HG02571 (cell line): ENCODE results near the gene PSD2.

ENCODE experiments used
- ATAC-seq: cut with Tn5 transposase; IDR thresholded peaks from one replicate; pipeline ENCODE4 v1.9.1; 2021; ENCODE audit warnings: mild to moderate bottlenecking, moderate library complexity; ENCODE audit not compliant: unreplicated experiment

The PSD2 gene

DNA sequence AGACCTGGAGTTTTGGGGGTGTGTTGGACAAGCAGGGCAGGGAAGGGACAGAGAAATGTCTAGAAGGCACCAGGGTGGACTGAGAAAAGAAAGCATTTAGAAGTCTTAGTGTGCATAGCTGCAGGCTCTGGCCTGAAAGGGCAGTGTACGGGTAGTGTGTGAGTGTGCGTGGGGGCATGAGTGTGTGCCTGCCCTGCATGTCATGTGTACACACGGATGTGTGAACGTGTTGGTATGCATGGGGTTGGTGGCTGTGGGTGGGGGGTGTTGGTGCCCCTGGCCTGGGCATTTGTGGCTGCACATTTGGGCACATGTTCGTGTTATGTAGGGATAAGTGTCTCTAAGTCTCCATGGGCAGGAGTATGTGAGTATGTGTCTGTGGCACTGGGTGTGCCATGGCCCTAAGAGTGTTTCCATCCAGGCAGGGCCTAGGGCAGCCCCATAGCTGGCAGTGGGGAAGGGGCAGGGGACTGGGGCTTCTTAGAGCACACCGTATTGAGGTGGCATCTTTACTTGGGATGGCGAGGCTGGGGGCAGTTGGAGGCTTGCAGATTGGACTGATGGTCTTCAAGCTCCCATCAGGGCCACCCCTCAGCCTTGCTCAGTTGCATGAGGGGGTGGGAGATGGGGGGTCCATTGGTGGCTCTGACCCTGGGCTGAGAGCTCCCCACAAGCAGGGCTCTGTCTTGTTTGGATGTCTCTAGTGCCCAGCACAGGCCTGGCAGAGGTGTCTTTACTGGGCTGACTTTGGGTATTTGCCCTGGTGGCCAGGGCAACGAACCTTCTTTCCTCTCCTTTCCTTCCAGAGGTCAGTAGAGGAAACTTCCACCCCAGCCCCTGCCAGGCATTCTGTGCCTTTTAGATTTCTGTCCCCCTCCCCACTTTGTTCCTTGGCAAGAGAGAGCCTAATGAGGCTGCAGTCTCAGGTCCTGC, 15.0 kb downstream of the PSD2 start:
- no peak for ATAC-seq

DNA sequence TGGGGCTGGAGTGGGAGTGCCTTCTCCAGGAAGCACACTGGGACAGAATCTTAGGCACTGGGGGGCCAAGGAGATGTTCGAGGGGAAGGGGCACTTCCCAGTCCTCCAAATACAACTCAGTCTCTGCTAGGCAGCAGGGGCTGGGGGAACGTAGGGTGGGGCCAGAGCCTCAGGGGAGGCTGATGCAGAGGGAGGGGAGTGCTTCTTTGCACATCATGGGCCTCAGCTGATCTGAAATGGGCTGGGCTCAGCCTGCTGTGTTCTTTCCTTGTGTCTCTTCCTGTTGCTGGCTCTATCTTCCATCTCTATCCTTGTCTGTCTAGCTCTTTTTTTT, 15.6 kb downstream of the PSD2 start:
- no peak for ATAC-seq

DNA sequence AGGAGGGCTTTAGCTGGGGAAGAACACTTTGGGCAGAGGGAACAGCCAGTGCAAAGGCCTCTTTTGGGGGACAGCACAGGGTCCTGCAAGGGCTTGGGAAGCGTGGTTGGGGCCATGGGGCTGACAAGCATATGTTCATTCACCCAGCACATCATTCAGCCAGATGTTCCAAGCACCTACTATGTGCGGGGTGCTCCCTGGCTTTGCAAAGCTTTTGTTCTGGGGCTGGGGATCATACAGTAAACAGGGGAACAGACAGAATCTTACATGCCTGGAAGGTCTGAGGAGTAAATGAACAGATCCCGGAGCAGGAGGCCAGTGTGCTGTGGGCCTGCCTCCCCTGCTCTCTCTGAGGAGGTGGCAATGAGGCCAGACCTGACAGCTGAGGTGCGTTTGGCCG, 16.7 kb downstream of the PSD2 start:
- no peak for ATAC-seq

DNA sequence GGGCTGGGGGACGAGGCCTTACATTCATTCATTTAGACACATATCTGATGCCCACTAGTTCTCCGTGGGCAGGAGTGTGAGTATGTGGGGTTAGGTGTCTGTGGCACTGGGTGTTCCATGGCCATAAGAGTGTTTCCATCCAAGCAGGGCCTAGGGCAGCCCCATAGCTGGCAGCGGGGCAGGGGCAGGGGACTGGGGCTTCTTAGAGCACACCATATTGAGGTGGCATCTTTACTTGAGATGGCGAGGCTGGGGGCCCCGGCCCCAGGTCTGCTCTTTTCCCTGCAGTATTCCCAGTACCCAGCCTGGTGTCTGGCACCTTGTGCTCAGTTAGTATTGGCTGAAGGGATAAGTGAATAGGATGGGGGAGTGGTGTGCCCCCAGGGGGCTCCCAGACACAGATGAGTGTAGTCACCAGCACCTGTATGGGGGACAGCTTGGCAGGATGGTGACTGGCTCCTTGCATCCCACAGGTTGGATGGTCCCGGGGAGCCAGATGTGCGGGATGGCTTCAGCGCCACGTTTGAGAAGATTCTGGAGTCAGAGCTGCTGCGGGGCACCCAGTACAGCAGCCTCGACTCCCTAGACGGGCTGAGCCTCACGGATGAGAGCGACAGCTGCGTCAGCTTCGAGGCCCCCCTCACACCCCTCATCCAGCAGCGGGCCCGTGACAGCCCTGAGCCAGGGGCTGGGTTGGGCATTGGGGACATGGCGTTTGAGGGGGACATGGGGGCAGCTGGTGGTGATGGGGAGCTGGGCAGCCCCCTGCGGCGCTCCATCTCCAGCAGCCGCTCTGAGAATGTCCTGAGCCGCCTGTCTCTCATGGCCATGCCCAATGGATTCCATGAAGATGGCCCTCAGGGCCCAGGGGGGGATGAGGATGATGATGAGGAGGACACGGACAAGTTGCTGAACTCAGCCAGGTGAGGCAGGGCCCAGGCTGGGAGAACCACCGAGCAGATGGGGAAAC, 17.5 kb downstream of the PSD2 start:
- ATAC-seq: no peak

DNA sequence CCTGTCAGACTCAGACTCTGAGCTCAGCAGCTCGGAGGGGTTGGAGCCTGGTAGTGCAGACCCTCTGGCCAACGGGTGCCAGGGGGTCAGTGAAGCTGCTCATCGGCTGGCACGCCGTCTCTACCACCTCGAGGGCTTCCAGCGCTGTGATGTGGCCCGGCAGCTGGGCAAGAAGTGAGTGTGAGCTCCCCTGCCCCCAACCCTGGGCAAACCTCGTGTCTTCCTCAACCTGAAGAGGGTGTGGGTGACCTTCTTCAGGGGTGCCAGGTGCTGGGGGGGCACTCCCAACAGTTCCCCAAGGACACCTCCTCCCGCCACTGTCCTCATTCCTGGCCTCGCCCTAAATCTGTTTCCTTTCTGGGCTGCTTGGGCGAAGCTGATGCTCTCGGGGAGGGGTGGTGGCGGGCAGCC, 18.6 kb downstream of the PSD2 start:
- ATAC-seq: no peak

DNA sequence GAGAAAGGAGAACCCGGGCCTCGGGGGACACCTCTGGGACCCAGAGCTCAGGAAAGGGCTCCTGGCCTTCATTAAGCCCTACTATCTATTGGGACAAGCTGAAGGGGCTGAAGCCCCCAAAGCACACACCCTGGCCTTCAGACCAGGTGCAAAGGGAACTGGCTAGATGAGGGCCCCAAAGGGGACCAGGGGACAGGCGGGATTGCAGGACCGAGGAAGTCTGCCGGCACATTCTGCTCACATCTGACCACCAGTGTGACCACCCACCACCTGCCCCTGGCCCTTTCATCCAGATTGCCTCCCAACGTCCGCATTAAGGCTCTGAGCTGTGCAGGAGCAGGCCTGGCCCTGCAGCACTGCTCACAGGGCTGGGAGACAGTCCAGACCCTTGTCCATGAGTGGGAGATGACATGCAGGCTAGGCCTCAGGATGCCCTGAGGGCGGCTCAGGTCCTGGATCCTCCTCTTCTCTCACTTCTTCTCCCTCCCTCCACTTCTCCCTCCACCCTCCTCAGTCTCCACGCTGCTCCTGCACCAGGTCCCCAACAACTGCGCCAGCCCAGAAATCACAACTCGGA, 19.2 kb downstream of the PSD2 start:
- ATAC-seq: no peak

DNA sequence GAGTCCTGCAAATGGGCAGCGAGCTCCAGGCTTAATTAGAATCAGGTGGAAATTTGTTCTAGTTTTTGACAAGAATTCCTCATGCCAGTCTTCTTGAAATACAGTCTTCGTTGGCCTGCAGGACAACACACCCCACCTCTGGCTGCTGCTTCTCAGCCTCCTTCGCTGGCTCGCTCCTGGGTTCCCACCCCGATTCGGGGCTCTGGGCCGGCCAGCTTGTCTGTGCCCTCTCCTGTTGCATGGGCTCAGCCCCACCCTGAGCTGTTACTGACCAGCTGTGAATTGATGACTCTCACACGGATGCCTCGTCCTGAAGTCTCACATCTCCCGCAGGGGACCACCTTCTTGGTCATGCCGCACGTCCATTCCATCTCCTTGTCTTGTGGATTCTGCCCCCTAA, 21.0 kb downstream of the PSD2 start:
- ATAC-seq: no peak

DNA sequence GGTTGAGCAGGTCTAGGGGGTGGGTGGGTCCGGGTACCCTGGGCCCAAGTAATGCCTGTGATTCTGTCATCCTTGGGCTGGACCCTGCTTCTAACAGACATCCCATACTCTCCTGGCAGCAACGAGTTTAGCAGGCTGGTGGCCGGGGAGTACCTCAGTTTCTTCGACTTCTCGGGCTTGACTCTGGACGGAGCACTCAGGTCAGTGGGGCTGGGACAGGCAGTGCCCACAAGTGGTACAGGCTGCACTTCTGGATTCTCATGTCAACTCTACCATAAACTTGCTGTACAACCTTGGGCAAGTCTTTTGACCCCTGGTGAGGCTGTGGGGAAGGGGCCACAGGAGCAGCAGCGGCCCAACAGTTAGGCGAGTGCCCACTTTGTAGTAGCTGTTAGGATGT, 21.8 kb downstream of the PSD2 start:
- ATAC-seq: no peak

DNA sequence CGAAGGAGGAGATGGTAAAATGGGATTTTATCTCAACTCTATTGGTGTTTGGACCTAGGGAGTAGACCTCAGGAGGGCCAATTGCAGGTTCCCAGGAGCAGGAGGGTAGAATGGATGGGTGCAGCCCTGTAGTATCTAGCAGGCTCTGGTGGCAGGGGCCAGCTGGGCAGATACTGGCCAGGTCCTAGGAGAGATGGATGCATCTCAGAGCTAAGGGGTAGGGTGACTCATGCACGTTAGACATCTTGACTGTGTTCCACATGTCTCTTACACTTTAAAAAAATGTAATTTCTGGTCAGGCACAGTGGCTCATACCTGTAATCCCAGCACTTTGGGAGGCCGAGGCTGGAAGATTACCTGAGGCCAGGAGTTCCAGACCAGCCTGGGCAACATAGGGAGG, 22.4 kb downstream of the PSD2 start:
- no peak for ATAC-seq

DNA sequence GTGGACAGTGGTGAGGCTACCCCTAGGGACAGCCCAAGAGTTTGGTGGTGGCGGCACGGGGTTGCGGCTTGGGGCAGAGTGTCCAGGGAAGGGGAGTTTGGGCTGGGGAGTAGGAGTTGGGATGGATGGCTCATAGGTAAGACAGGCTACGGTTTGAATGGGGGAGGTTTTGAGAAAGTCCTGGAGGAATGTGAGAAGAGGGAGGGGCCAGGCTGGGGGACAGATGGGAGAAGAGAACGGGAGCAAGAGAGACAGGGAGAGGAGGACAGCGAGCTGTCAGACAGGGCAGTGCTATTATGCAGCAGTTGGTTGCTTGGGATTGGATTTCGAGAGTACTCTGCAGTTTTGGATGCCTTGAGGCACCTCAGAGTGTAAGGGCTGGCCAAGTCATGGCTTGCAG, 24.5 kb downstream of the PSD2 start:
- ATAC-seq: no peak

DNA sequence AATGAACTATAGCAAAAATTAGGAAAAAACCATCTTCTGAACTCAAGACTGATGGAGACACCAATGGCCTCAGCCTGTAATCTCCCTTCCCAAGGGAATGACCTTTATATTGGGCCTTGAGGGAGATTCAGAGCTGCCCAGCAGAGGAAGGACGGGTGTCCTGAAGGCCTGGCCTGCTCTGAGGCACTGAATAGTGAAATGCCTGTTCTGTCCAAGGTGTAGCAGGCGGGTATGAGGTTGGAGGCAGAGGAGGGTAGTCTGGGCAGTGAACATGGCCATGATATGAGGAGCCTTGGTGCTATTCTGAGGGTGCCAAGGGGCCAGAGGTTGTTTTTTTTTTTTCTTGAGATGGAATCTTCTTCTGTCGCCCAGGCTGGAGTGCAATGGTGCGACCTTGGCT, 25.0 kb downstream of the PSD2 start:
- ATAC-seq: no peak

DNA sequence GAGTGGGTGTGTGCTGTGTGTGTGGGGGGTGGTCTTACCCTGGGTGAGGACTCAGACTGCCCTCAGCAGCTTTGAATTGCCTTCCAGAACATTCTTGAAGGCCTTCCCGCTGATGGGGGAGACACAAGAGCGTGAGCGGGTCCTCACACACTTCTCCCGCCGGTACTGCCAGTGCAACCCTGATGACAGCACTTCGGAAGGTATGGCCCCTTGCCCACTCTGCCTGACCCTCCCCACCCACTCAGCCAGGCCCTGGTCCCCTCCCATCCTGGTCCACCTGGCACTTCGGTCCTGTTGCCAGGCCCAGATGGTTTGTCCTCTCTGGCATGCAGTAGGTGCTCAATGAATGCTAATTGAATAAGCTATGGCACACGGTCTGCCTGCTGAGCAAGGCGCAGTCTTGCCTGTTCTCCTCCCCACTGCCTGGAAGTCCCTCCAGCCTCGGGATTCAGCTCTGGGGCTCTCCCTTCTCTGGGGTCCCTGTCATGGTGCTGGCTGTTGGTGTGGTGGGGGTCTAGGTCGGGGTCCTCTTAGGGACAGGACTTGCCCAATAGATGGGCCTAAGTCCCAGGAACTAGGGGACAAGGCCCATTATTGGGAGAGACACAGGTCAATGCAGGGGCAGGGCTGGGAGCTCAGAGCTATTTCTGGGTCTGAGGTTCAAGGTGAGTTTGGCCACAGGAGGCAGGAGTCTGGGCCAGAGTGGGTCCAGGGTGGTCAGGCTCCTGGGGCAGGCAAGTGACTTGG, 26.4 kb downstream of the PSD2 start:
- no peak for ATAC-seq

DNA sequence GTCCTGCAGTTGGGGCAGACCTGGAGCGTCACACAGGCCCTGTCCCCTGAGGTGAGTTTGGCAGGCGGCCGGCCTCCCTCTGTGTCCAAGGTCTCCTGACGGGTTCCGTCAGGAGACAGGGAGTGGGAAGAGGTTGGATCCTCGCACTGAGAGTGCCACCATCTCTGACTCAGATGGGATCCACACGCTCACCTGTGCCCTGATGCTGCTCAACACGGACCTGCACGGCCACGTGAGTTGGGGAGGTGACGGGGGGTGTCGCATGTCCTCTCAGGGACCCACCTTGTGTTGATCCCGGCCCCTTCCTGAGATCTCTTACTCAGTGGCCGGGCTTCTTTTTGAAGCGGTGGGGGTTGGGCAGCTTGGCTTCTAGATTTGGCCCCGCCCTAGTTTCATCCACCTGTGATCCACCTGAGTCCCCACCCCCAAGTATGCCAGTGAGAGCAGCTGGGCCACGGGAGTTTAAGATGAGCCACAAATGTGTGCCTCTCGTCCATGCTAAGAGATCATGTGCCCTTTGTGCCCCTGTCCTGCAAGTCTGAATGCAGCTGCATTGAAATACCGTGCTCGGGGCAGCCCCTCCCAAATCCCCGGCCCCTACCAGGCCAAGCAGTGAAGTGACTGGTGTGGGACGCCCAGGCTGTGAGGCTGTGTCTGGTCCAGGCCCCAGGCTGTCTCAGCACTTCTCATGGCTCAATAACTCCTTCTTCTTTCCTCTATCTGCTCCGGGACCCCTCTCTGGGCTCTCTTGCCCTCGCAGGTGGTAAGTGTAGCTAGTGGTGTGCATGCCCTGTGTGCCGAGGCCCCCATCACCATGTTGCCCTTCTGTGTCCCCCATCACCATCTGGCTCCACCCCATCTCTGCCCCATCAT, 27.2 kb downstream of the PSD2 start:
- ATAC-seq: no peak

DNA sequence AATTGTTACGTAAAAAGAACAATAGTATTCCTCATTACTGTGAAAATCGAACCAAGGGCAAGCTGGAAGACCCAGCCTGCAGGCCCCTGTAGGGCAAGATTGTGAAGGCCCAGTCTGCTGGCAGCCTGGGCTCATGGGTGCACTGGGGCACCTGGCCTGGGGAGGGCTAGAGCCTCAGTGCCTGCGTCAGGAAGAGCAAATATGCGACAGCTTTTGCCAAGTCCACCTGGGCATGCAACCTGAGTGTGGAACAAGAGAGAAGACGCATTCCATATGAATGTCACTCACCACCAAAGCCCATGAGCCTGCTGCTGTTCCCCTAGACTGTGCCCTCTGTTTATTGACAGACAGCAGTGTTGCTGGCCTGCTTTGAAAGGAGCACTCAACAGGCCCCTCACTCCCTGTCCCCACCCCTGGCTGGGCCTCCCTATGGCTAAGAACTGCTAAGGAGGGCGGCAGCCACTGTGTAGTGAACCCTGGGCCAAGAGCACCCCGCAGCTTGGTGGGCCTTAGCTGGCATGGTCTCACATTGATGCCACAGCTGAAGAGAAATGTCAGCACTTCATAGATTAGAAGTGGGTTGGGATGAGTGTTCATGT, 28.2 kb downstream of the PSD2 start:
- no peak for ATAC-seq

DNA sequence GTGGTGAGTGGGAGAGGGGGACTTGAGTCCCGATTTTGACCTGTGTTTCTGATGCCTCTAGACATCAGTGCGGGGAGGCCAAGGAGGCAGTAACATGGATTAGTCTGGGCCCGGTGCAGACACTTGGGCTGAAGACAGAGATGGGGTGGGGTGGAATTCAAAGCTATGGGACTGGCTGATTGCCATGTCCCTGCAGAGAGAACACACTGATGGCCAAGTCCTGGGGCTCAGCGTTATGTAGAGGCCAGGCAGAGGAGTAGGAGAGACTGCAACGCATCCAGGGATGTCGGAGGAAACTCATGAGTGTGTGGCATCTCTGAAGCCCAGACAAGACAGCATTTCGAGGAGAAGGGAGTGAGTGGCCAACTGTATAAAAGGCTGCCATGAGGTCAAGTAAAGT, 30.1 kb downstream of the PSD2 start:
- no peak for ATAC-seq

DNA sequence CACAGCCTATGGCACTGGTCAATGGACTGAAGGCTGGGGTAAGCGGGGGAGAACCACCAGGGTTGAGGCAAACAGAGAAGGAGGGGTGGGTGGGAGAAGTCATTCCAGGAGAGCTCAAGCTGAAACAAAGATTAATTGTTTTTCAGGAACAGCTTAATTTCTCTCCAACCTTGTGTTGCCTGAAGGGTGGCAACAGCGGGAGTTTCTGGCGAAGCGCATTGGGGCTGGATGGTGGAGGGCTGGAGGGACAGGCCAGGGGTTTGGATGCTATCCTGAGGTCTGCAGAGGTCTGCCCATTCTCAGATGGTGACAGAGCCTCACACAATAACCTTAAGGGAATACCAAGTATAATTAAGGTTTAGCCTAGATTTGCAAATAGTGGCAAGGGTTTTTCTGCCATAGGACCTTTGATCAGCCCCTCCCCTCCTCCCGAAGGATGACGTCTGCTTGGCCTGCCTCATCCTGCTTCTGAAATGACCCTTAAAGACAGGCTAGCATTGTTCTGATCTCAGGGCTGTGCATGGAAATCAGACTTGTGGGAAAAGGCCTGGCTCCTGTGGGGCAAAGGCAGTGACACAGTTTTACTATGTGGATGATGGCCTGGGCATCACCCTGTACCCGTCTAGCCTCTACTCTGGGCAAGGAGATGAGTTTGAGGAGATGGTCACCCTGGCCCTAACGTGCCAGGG, 32.7 kb downstream of the PSD2 start:
- no peak for ATAC-seq

DNA sequence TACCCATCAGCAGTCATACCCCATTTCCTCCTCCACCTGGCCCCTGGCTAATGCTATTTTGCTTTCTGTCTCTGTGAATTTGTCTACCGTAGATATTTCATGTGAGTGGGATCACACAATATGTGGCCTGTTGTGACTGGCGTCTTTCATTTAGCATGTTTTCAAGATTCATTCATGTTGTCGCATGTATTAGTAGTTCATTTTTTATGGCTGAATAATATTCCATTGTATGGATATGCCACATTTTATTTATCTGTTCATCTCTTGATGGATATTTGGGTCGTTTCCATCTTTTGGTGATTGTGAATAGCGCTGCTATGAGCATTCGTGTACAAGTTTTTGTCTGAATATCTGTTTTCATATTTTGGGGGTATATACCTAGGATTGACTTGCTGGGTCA, 33.9 kb downstream of the PSD2 start:
- no peak for ATAC-seq

DNA sequence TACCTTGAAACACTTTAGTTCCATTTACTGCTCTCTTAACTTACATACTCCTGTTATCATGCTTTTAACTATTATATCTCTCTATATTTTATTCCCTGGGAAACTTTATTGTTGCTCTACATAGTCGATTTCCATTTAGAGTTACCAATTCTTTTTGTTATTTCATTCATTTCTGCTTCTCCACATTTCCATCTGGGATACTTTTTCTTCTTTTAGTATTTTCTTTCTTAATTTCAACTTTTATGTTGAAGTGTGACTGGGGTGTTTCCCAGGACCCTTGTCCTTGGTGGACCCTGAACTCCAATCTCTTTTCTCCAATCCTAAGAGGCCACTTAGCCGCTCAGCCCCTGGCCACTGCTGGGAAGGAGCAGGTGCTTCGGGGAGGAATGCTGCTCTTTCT, 36.0 kb downstream of the PSD2 start:
- ATAC-seq: no peak

DNA sequence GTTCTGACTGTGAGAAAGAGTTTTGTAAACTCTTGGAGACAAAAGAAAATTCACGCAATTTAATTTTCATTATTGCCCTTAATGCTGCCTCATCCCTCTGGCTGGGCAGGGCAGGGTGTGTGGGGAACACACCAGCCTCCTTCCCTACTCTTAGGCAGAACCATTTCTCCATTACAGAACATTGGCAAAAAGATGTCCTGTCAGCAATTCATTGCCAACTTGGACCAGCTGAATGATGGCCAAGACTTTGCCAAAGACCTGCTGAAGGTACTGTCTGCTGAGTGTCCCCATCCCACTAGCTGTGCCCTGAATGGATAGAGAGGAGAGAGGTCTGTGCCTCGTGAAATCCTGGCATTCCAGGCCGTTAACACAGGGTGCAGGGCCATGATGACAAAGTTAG, 37.9 kb downstream of the PSD2 start:
- no peak for ATAC-seq
